Thoracic aorta endothelial cell (primary cell): ENCODE results near the gene EFCAB5. TPM values are rescaled to one million over a fixed set of nuclear protein-coding genes. Genes with fewer than 3 reads are reported as not detected.

Source experiments
- small RNA-seq: library from RNA; depleted of rRNA; stranded (forward); fragments of <200 nt; gene quantifications from one replicate; pipeline ENCODE3, GENCODE V24; 2012
- total RNA-seq: library from RNA; depleted of rRNA; stranded (reverse); fragments of >200 nt; gene quantifications from 2 replicates; pipeline ENCODE4 v1.2.3, GENCODE V29; 2012

Gene EFCAB5
- 0.13 and 0.36 TPM in 2 replicates for total RNA-seq

DNA sequence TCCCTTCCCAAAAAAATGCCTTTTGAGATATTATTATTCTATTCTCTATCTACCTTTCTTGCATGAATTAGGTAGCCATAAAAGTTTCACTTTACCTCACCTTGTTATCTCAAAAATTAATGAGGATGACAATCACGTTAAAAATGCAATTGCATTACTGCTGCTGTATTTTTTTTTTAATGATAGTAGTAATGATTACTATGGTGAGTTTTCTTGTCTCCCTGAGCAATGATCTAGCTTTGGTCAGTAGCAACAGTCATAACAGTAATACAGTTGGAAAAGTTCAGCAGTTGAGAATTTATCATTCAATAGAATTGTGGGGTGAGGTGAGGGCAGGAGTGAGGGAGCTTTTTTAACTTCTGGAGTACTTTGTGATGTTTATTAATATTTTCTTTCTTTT is at the start of gene EFCAB5:
TSS of gene EFCAB5 (plus strand) at position 301 of the 400 bp plus-strand sequence. CDS start 163 bp downstream, outside the sequence.

DNA sequence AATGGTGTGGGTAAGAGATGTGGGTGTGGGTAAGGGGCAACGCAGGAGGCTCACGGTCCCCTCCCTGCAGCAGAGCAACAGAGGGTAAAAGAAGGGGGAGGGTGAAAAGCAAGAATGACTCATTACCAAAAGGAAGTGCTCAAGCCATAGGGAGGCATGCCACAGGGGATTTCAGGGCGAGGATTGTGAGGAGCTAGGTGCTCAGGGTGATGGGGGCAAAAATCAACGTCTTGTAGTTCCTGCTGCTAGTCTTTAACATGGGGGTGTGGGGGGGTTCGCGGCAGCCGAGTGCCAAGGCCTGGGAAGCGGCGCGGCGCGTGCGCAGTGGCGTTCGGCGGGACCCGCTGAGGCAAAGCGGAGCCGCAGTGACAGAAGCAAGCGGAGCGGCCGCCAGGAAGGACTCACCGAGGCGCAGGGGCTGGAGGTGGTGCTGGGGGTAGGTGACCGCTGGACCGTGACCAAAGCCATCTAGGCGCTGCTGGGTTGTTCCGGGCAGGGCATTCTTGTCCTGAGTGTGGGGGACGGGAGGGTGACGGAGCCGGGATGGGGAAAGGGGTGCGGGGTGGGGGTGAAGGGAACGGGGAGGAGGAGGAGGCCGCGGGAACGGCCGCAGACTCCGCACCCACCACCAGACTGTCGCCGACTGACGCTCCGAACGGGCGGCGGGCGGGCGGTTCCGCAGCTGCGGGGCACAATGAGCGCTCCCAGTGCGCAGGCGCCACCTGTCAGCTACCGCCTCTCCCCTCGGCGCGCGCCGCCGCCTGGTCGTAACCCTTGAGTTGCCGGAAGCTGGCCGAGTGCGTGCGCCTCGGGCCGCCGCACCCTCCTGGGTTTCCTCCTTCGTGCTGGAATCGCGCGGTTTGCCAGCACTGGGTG is 11.7 kb upstream of the EFCAB5 start, which contains the start of gene SSH2:
TSS of gene SSH2 (minus strand) at position 696 of the 876 bp plus-strand sequence. CDS start at position 468, 228 bp downstream.

DNA sequence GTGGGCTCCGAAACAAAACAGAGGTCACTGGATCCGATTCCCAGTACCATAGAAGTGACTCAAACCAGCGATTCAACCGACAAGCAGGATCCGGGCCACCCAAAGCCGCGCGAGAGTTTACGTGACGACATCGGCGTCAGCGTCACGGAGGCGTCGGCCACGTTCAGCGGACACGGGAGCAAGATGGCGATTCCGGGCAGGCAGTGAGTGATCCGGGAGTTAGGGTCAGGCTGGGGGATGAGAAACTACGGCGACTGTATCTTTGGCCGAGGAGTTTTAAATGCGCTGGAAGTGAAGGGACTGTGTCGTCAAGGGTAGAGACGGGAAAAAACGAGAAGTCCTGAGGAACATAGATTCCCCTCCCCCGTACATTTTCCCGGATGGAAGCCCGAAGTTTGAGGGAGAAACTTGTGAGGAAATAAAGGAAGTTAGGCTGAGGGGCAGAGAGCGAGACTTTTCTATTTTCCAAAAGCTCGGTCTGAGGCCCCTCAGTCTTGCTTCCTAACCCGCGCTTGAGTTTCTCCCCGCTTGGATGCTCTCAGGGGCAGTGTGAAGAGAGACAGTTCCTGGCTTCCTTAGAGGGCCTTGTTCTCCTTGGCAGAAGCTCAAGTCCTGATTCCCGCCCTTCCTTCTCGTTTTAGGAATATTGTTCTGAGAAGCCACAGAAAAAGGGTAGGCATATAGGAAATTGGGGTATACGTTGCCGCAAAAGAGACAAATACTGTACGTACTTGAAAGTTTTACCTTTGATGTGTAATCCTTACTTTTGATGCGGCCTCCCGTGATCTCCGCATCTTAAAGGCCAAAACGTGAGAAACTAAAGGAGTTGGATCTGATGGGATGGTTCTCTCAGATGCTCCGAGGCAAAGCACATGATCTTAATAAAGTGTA is 175.5 kb downstream of the EFCAB5 start, which contains the start of gene NSRP1:
TSS of gene NSRP1 (plus strand) at position 156 of the 891 bp plus-strand sequence. CDS start at position 184, 28 bp downstream.

Small RNA genes within 50 kb of the gene (small RNA-seq; reads per million reads assigned to genes)
- gene AC104984.5 (not detected), gene RNY4P13 (not detected)

Other genes starting within 250 kb of the EFCAB5 start
- 57.9 and 67.2 TPM in 2 replicates for gene SSH2, start 11.4 kb upstream of the EFCAB5 start, total RNA-seq
- 16.8 and 18.0 TPM in 2 replicates for gene NSRP1, start 175.2 kb downstream of the EFCAB5 start, total RNA-seq